ENCODE measurements around the gene IHH.

DNA sequence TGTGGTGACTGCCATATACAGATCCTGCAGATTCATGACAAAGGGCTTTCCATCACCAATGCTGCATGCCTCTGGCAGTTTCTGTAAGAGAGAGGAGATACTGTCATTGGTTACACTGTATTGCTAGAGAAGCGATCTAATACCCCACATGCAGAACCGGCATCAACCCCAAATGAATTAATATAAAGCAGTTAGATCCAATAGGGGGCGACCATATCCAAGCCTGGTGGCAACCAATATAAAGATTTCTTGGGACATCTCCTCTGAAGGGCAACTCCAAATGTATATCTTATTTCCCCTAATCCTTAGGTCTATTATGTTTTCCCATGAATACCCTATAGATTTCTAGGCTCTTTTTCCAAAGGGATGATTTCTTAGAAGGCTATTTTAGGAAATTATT lies 17.4 kb upstream of the IHH start:
- TF ChIP-seq, protein P1, sequence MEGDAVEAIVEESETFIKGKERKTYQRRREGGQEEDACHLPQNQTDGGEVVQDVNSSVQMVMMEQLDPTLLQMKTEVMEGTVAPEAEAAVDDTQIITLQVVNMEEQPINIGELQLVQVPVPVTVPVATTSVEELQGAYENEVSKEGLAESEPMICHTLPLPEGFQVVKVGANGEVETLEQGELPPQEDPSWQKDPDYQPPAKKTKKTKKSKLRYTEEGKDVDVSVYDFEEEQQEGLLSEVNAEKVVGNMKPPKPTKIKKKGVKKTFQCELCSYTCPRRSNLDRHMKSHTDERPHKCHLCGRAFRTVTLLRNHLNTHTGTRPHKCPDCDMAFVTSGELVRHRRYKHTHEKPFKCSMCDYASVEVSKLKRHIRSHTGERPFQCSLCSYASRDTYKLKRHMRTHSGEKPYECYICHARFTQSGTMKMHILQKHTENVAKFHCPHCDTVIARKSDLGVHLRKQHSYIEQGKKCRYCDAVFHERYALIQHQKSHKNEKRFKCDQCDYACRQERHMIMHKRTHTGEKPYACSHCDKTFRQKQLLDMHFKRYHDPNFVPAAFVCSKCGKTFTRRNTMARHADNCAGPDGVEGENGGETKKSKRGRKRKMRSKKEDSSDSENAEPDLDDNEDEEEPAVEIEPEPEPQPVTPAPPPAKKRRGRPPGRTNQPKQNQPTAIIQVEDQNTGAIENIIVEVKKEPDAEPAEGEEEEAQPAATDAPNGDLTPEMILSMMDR (IDR thresholded peaks at IDR 0.05), result no peak
- no peak for TF ChIP-seq POLR2A (IDR thresholded peaks at IDR 0.05)

Data from tibial nerve (tissue), 3 donors.